Transverse colon (tissue), 4 donors: Measurements from ENCODE around the gene RSRC1.

ENCODE experiments used
- POLR2A ChIP-seq: fragments of 450-650 bp; IDR thresholded peaks from one replicate; pipeline ENCODE4 v1.6.1; 2016; ENCODE audit warnings: antibody characterized with exemption, mild to moderate bottlenecking, moderate library complexity
- POLR2AphosphoS5 ChIP-seq, 3 donors: sonication (generic); formaldehyde crosslinking; IDR thresholded peaks; one replicate each; pipeline ENCODE4 v1.6.1; 2016; ENCODE audit warnings: antibody characterized with exemption in 3 of 3
- TF ChIP-seq, protein P1 (sequence below), 5 experiments: fragments of 200-600 bp in 3 of 5; fragments of 450-650 bp in 2 of 5; sonication (generic) in 3 of 5; IDR thresholded peaks; 1 replicate in 2 of 5; 2 replicates in 3 of 5; pipeline ENCODE4 v1.5.1; 2016 to 2017; ENCODE audit warnings: antibody characterized with exemption in 5 of 5, inconsistent platforms in 3 of 5, mild to moderate bottlenecking in 2 of 5, moderate library complexity in 1 of 5

DNA sequence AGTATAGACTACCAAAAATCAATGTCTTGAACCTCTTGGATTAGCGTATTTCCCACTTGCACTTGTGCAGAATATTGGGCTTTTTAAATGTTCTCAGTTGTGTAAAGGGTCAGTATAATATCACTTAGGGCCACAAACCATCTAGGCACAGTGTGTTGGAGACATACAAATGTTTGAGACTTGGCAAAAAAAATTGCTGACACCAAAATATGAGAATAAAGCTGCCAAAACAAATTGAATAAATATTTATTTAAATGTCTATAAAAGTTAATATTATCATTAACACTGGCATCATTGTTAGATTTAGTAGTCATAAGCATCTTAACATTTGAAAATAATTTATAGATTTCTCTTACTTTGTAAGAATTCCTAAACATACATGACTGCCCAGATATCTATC lies 430.2 kb downstream of the RSRC1 start:
- TF ChIP-seq, protein P1, sequence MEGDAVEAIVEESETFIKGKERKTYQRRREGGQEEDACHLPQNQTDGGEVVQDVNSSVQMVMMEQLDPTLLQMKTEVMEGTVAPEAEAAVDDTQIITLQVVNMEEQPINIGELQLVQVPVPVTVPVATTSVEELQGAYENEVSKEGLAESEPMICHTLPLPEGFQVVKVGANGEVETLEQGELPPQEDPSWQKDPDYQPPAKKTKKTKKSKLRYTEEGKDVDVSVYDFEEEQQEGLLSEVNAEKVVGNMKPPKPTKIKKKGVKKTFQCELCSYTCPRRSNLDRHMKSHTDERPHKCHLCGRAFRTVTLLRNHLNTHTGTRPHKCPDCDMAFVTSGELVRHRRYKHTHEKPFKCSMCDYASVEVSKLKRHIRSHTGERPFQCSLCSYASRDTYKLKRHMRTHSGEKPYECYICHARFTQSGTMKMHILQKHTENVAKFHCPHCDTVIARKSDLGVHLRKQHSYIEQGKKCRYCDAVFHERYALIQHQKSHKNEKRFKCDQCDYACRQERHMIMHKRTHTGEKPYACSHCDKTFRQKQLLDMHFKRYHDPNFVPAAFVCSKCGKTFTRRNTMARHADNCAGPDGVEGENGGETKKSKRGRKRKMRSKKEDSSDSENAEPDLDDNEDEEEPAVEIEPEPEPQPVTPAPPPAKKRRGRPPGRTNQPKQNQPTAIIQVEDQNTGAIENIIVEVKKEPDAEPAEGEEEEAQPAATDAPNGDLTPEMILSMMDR (IDR thresholded peaks at IDR 0.05), result no peak
- TF ChIP-seq POLR2A (no peak), POLR2AphosphoS5 (IDR thresholded peaks at IDR 0.05) (no peak)
